H9 (cell line): ENCODE data around the gene ZNF839. TPM values are rescaled to one million over a fixed set of nuclear protein-coding genes. Genes with fewer than 3 reads are reported as not detected.

Experiments
- DNase-seq: peaks from one replicate; pipeline ENCODE4 v3.0.0-alpha.2; 2017
- H2AFZ ChIP-seq: one replicate; pipeline ENCODE4 v1.6.1; 2013; ENCODE audit warnings: mild to moderate bottlenecking, low read length, control low read depth, moderate library complexity
- H2AK5ac ChIP-seq: 2 replicates; pipeline ENCODE4 v1.6.1; 2013; ENCODE audit warnings: low read length, control low read depth, mixed read lengths; ENCODE audit not compliant: insufficient read length
- H2BK120ac ChIP-seq: one replicate; pipeline ENCODE4 v1.6.1; 2013; ENCODE audit warnings: low read depth, mild to moderate bottlenecking, low read length, control low read depth, inconsistent platforms; ENCODE audit not compliant: poor library complexity, severe bottlenecking
- H2BK12ac ChIP-seq: 2 replicates; pipeline ENCODE4 v1.6.1; 2013; ENCODE audit warnings: low read length, control low read depth, mixed read lengths, low read depth; ENCODE audit not compliant: insufficient read length
- H2BK15ac ChIP-seq: 2 replicates; pipeline ENCODE4 v1.6.1; 2013; ENCODE audit warnings: low read depth, low read length, control low read depth
- H2BK20ac ChIP-seq: one replicate; pipeline ENCODE4 v1.6.1; 2013; ENCODE audit warnings: low read depth, mild to moderate bottlenecking, low read length, control low read depth, inconsistent platforms; ENCODE audit not compliant: poor library complexity, severe bottlenecking
- H2BK5ac ChIP-seq: 2 replicates; pipeline ENCODE4 v1.6.1; 2013; ENCODE audit warnings: low read length, control low read depth, mixed read lengths; ENCODE audit not compliant: insufficient read length
- H3K14ac ChIP-seq: 2 replicates; pipeline ENCODE4 v1.6.1; 2013; ENCODE audit warnings: low read length, control low read depth; ENCODE audit not compliant: insufficient read depth
- H3K18ac ChIP-seq: 2 replicates; pipeline ENCODE4 v1.6.1; 2013; ENCODE audit warnings: low read depth, mild to moderate bottlenecking, mixed read lengths, low read length, control low read depth; ENCODE audit not compliant: insufficient read length
- H3K23ac ChIP-seq: 2 replicates; pipeline ENCODE4 v1.6.1; 2013; ENCODE audit warnings: low read length, control low read depth, mixed read lengths, low read depth; ENCODE audit not compliant: insufficient read length
- H3K23me2 ChIP-seq: 2 replicates; pipeline ENCODE4 v1.6.1; 2013; ENCODE audit warnings: low read depth, mild to moderate bottlenecking, mixed read lengths, low read length, control low read depth; ENCODE audit not compliant: insufficient read length, poor library complexity, severe bottlenecking
- H3K27ac ChIP-seq: 2 replicates; pipeline ENCODE4 v1.5.1; 2013; ENCODE audit warnings: low read length, control low read depth, mixed read lengths, low read depth; ENCODE audit not compliant: insufficient read length
- H3K27me3 ChIP-seq: 2 replicates; pipeline ENCODE4 v1.6.1; 2013; ENCODE audit warnings: low read length, control low read depth, inconsistent platforms; ENCODE audit not compliant: insufficient read depth
- H3K4ac ChIP-seq: 2 replicates; pipeline ENCODE4 v1.6.1; 2013; ENCODE audit warnings: low read depth, mild to moderate bottlenecking, control low read depth, inconsistent platforms, low read length, moderate library complexity
- H3K4me1 ChIP-seq: 2 replicates; pipeline ENCODE4 v1.6.1; 2013; ENCODE audit warnings: low read length, control low read depth, inconsistent platforms; ENCODE audit not compliant: insufficient read depth
- H3K4me2 ChIP-seq: 2 replicates; pipeline ENCODE4 v1.6.1; 2013; ENCODE audit warnings: low read length, control low read depth, mixed read lengths; ENCODE audit not compliant: insufficient read length, insufficient read depth
- H3K56ac ChIP-seq: 2 replicates; pipeline ENCODE4 v1.6.1; 2013; ENCODE audit warnings: low read depth, mild to moderate bottlenecking, mixed read lengths, low read length, control low read depth; ENCODE audit not compliant: insufficient read length
- H3K79me1 ChIP-seq: 2 replicates; pipeline ENCODE4 v1.6.1; 2013; ENCODE audit warnings: low read depth, mild to moderate bottlenecking, moderate library complexity, low read length, control low read depth, inconsistent platforms; ENCODE audit not compliant: insufficient read depth, poor library complexity, severe bottlenecking
- H3K79me2 ChIP-seq: 2 replicates; pipeline ENCODE4 v1.6.1; 2013; ENCODE audit warnings: low read length, control low read depth, inconsistent platforms; ENCODE audit not compliant: insufficient read depth
- H3K9ac ChIP-seq: 2 replicates; pipeline ENCODE4 v1.6.1; 2013; ENCODE audit warnings: low read length, control low read depth, mixed read lengths; ENCODE audit not compliant: insufficient read length; ENCODE audit errors: extremely low read depth
- H3K9me3 ChIP-seq: one replicate; pipeline ENCODE4 v1.6.1; 2013; ENCODE audit warnings: low read depth, low read length, inconsistent platforms; ENCODE audit not compliant: control insufficient read depth
- H3T11ph ChIP-seq: one replicate; pipeline ENCODE4 v1.6.1; 2013; ENCODE audit warnings: mild to moderate bottlenecking, low read length, control low read depth, inconsistent platforms
- H4K20me1 ChIP-seq: one replicate; pipeline ENCODE4 v1.6.1; 2013; ENCODE audit not compliant: control insufficient read depth, insufficient read length, insufficient read depth
- H4K5ac ChIP-seq: 2 replicates; pipeline ENCODE4 v1.6.1; 2013; ENCODE audit warnings: low read depth, mild to moderate bottlenecking, mixed read lengths, low read length, control low read depth; ENCODE audit not compliant: insufficient read length
- H4K8ac ChIP-seq: replicated peaks from 2 replicates; pipeline ENCODE4 v1.6.1; 2013; ENCODE audit warnings: low read length, control low read depth, mixed read lengths, low read depth; ENCODE audit not compliant: insufficient read length
- H4K91ac ChIP-seq: 2 replicates; pipeline ENCODE4 v1.6.1; 2013; ENCODE audit warnings: low read depth, mild to moderate bottlenecking, moderate library complexity, mixed read lengths, low read length, control low read depth; ENCODE audit not compliant: insufficient read length
- H3K27ac Mint-ChIP-seq, 3 experiments: 2 replicates in 2 of 3; 3 replicates in 1 of 3; pipeline ENCODE4 v1.8.0; 2020 to 2021; ENCODE audit warnings: mixed read lengths in 3 of 3, mild to moderate bottlenecking in 1 of 3, moderate library complexity in 1 of 3
- H3K27me3 Mint-ChIP-seq: 2 replicates; pipeline ENCODE4 v1.8.0; 2021; ENCODE audit warnings: low read depth, mild to moderate bottlenecking, moderate library complexity, mixed read lengths
- H3K36me3 Mint-ChIP-seq, 3 experiments: 2 replicates in 2 of 3; 3 replicates in 1 of 3; pipeline ENCODE4 v1.8.0; 2020 to 2021; ENCODE audit warnings: low read depth in 3 of 3, mixed read lengths in 3 of 3; ENCODE audit not compliant: insufficient read depth in 1 of 3
- H3K4me1 Mint-ChIP-seq, 2 experiments: 2 replicates each; pipeline ENCODE4 v1.8.0; 2020; ENCODE audit warnings: mixed read lengths in 2 of 2
- H3K4me3 Mint-ChIP-seq, 2 experiments: 2 replicates in 1 of 2; 3 replicates in 1 of 2; pipeline ENCODE4 v1.8.0; 2020 to 2021; ENCODE audit warnings: mild to moderate bottlenecking in 2 of 2, mixed read lengths in 2 of 2, moderate library complexity in 1 of 2
- H3K9me3 Mint-ChIP-seq, 2 experiments: 2 replicates in 1 of 2; 3 replicates in 1 of 2; pipeline ENCODE4 v1.8.0; 2020; ENCODE audit warnings: mild to moderate bottlenecking in 2 of 2, mixed read lengths in 2 of 2, moderate library complexity in 1 of 2
- CTCF ChIP-seq: fragments of 200-600 bp; sonication (generic); conservative IDR thresholded peaks from 3 replicates; pipeline ENCODE4 v1.8.0; 2021; ENCODE audit warnings: antibody characterized with exemption, mild to moderate bottlenecking
- WGBS: extraction: QIAGEN DNeasy Blood & Tissue Kit; methylation state at CpG from one replicate; pipeline ENCODE4 v1.1.7; 2013; ENCODE audit warnings: missing lambda C conversion rate, low lambda C conversion rate, mixed read lengths; ENCODE audit not compliant: insufficient read length; ENCODE audit errors: extremely low coverage; 5-methylcytosine and 5-hydroxymethylcytosine counted together
- total RNA-seq: library from RNA; stranded (reverse); gene quantifications from 2 replicates; pipeline ENCODE4 v1.2.1, GENCODE V29; 2021

Gene ZNF839
- total RNA-seq, 1 experiment from 2014 or later = 9.4 TPM

- no peak overlapping the region for H2BK5ac ChIP-seq
- no peaks in the 10 kb centered on the region for H3K23me2 ChIP-seq
- no peaks in the 10 kb centered on the region for H3K4me1 ChIP-seq
- Mint-ChIP-seq H3K4me3 (no peak overlapping the region), H3K27me3 (no peaks in the 10 kb centered on the region), H3K36me3 (peaks cover 0 to 2% (median 0%) of the 10 kb centered on the region in 3 experiments; a peak in 2 of 7 replicates), H3K27ac (no peak overlapping the region), H3K9me3 (peaks cover 5 to 6% of the 10 kb centered on the region in 2 experiments; a peak in 4 of 5 replicates), H3K4me1 (no peaks in the 10 kb centered on the region)
- no peak for TF ChIP-seq CTCF
- H3K27me3 ChIP-seq = no peaks in the 10 kb centered on the region
- H3K9ac ChIP-seq = no peak overlapping the region
- no CpG with 5 or more reads among the region's 5 CpGs for WGBS
- no peak overlapping the region for H3K27ac ChIP-seq
- no peaks in the 10 kb centered on the region for H4K20me1 ChIP-seq
- H3K79me1 ChIP-seq = no peaks in the 10 kb centered on the region
- no peak overlapping the region for H2BK15ac ChIP-seq
- no peak overlapping the region for H3K23ac ChIP-seq
- no peak overlapping the region for H3K14ac ChIP-seq
- H2BK20ac ChIP-seq = no peak overlapping the region
- H2BK120ac ChIP-seq = no peak overlapping the region
- DNase-seq = no peak
- H4K5ac ChIP-seq = no peak overlapping the region
- H4K8ac ChIP-seq = no peak overlapping the region
- H2AFZ ChIP-seq = no peak overlapping the region
- no peaks in the 10 kb centered on the region for H3K9me3 ChIP-seq
- H3K18ac ChIP-seq = no peak overlapping the region
- H3K4ac ChIP-seq = no peak overlapping the region
- H3K4me2 ChIP-seq = no peak overlapping the region
- no peak overlapping the region for H3T11ph ChIP-seq
- no peak overlapping the region for H2AK5ac ChIP-seq
- no peak overlapping the region for H3K56ac ChIP-seq
- no peak overlapping the region for H2BK12ac ChIP-seq
- no peaks in the 10 kb centered on the region for H3K79me2 ChIP-seq
- no peak overlapping the region for H4K91ac ChIP-seq
Measured at GRCh38 chr14:102272392-102272791, 47.2 kb upstream of the ZNF839 start.
